IPS-18c (cell line): ENCODE measurements around the gene PTGR3.
"Not testable (repeated sequence)": the region's sequence is repeated elsewhere in the genome, so short reads cannot be mapped to it uniquely, and the experiment has no call there.

Experiments used
- H3K4me3 ChIP-seq: 2 replicates; pipeline ENCODE4 v1.7.0; 2013; ENCODE audit warnings: low read depth, mild to moderate bottlenecking, low read length, moderate library complexity; ENCODE audit not compliant: insufficient read depth
- H3K9me3 ChIP-seq: one replicate; pipeline ENCODE4 v1.6.1; 2013; ENCODE audit warnings: mild to moderate bottlenecking, low read length, moderate library complexity; ENCODE audit not compliant: control insufficient read depth, insufficient read depth

The PTGR3 gene

GRCh38 chr18:75198036-75198435 lies 10.9 kb downstream of the PTGR3 start:
- no peak overlapping the region for H3K4me3 ChIP-seq
- no peaks in the 10 kb centered on the region for H3K9me3 ChIP-seq

GRCh38 chr18:75192899-75193298 lies 16.0 kb downstream of the PTGR3 start:
- no peak overlapping the region for H3K4me3 ChIP-seq
- H3K9me3 ChIP-seq: no peaks in the 10 kb centered on the region

- Histone ChIP-seq H3K9me3 (no peaks in the 10 kb centered on the region), H3K4me3 (no peak overlapping the region)
Observed at GRCh38 chr18:75189696-75190095, 19.2 kb downstream of the PTGR3 start.

GRCh38 chr18:75187702-75188101 lies 21.2 kb downstream of the PTGR3 start:
- H3K4me3 ChIP-seq, H3K9me3 ChIP-seq: not testable (repeated sequence)

- Histone ChIP-seq H3K4me3 (no peak overlapping the region; the same call in 1 of the 2 replicates), H3K9me3 (no peaks in the 10 kb centered on the region)
Observed at GRCh38 chr18:75185460-75185859, 23.5 kb downstream of the PTGR3 start.

GRCh38 chr18:75183973-75184493 lies 24.9 kb downstream of the PTGR3 start:
- no peak overlapping the region for H3K4me3 ChIP-seq
- H3K9me3 ChIP-seq: no peaks in the 10 kb centered on the region

- Histone ChIP-seq H3K9me3 (no peaks in the 10 kb centered on the region), H3K4me3 (no peak overlapping the region)
Observed at GRCh38 chr18:75183524-75183923, 25.4 kb downstream of the PTGR3 start.

GRCh38 chr18:75179819-75180600 lies 28.9 kb downstream of the PTGR3 start:
- Histone ChIP-seq H3K4me3 (no peak overlapping the region), H3K9me3 (no peaks in the 10 kb centered on the region)

GRCh38 chr18:75178376-75178775 lies 30.6 kb downstream of the PTGR3 start:
- Histone ChIP-seq H3K9me3 (no peaks in the 10 kb centered on the region), H3K4me3 (no peak overlapping the region)

GRCh38 chr18:75176849-75177248 lies 32.1 kb downstream of the PTGR3 start:
- no peak overlapping the region for H3K4me3 ChIP-seq
- no peaks in the 10 kb centered on the region for H3K9me3 ChIP-seq

GRCh38 chr18:75173738-75174137 lies 35.2 kb downstream of the PTGR3 start:
- H3K4me3 ChIP-seq: no peak overlapping the region
- H3K9me3 ChIP-seq: no peaks in the 10 kb centered on the region

- Histone ChIP-seq H3K4me3 (no peak overlapping the region), H3K9me3 (no peaks in the 10 kb centered on the region)
Observed at GRCh38 chr18:75173125-75173432, 35.9 kb downstream of the PTGR3 start.

GRCh38 chr18:75172299-75173124 lies 36.4 kb downstream of the PTGR3 start:
- Histone ChIP-seq H3K4me3 (no peak overlapping the region), H3K9me3 (no peaks in the 10 kb centered on the region)

- Histone ChIP-seq H3K4me3 (no peak overlapping the region), H3K9me3 (no peaks in the 10 kb centered on the region)
Observed at GRCh38 chr18:75170916-75171315, 38.0 kb downstream of the PTGR3 start.

- no peak overlapping the region for H3K4me3 ChIP-seq
Observed at GRCh38 chr18:75170022-75170789, 38.7 kb downstream of the PTGR3 start.

GRCh38 chr18:75169411-75169810 lies 39.5 kb downstream of the PTGR3 start:
- H3K9me3 ChIP-seq: no peaks in the 10 kb centered on the region
- no peak overlapping the region for H3K4me3 ChIP-seq

More at GRCh38 chr18:75170022-75170789, 38.7 kb downstream of the PTGR3 start:
- no peaks in the 10 kb centered on the region for H3K9me3 ChIP-seq

GRCh38 chr18:75168619-75169018 lies 40.3 kb downstream of the PTGR3 start:
- no peak overlapping the region for H3K4me3 ChIP-seq
- H3K9me3 ChIP-seq: no peaks in the 10 kb centered on the region
